MCF 10A (cell line): ENCODE results near the gene PPFIA2. TPM values are rescaled to one million over a fixed set of nuclear protein-coding genes. Genes with fewer than 3 reads are reported as not detected.

Experiments used
- Bru-seq: library from RNA; stranded (reverse); fragments of 400-500 nt; gene quantifications from one replicate; lab custom pipeline; 2021; lab: Mats Ljungman, UMichigan
- BruChase-seq, 2 experiments: library from RNA; stranded (reverse); fragments of 400-500 nt; gene quantifications; one replicate each; lab custom pipeline; 2021; lab: Mats Ljungman, UMichigan
- BruUV-seq: library from RNA; stranded (reverse); fragments of 400-500 nt; replicated peaks from 2 replicates; lab custom pipeline; 2021; lab: Mats Ljungman, UMichigan
- CTCF ChIA-PET: fragments of 300-600 bp; sonication (Branson Sonifier 250); formaldehyde crosslinking; extraction: SDS; loops from one replicate; lab custom pipeline; 2021; ENCODE audit warnings: antibody characterized with exemption, inconsistent platforms; lab: Yijun Ruan, JAX
- POLR2A ChIA-PET: fragments of 300-600, 350-650 bp; sonication (Branson Sonifier 250); formaldehyde crosslinking; extraction: SDS; loops from one replicate; lab custom pipeline; 2020; ENCODE audit warnings: antibody characterized with exemption, inconsistent platforms; lab: Yijun Ruan, JAX
- DNase-seq: peaks from one replicate; pipeline ENCODE4 v3.0.0-alpha.2; 2018; ENCODE audit not compliant: unreplicated experiment
- H3K27ac Mint-ChIP-seq: one replicate; pipeline ENCODE4 v1.8.0; 2022; ENCODE audit warnings: mild to moderate bottlenecking, low read depth, mixed read lengths; ENCODE audit not compliant: unreplicated experiment
- H3K27me3 Mint-ChIP-seq: one replicate; pipeline ENCODE4 v1.8.0; 2022; ENCODE audit warnings: mixed read lengths; ENCODE audit not compliant: insufficient read depth, unreplicated experiment
- H3K36me3 Mint-ChIP-seq: one replicate; pipeline ENCODE4 v1.8.0; 2022; ENCODE audit warnings: mild to moderate bottlenecking, moderate library complexity, mixed read lengths; ENCODE audit not compliant: insufficient read depth, unreplicated experiment
- H3K4me1 Mint-ChIP-seq: one replicate; pipeline ENCODE4 v1.8.0; 2022; ENCODE audit warnings: mixed read lengths; ENCODE audit not compliant: insufficient read depth, unreplicated experiment
- H3K4me3 Mint-ChIP-seq: one replicate; pipeline ENCODE4 v1.8.0; 2022; ENCODE audit warnings: mild to moderate bottlenecking, moderate library complexity, mixed read lengths; ENCODE audit not compliant: unreplicated experiment
- H3K9me3 Mint-ChIP-seq: one replicate; pipeline ENCODE4 v1.8.0; 2022; ENCODE audit warnings: mixed read lengths; ENCODE audit not compliant: unreplicated experiment
- intact Hi-C: fragments of 100-400 bp; cut with micrococcal nuclease; formaldehyde crosslinking; loops from 2 replicates; pipeline ENCODE4 v1.14.1; 2022
- long read RNA-seq: library from polyadenylated mRNA; stranded (forward); transcript quantifications from one replicate; pipeline ENCODE4 v2.0.0, GENCODE V29; 2022
- total RNA-seq: library from RNA; stranded (reverse); gene quantifications from 2 replicates; pipeline ENCODE4 v1.2.3, GENCODE V29; 2022
- TF ChIP-seq, protein P1 (sequence below): fragments of 200-600 bp; IDR thresholded peaks from one replicate; pipeline ENCODE4 v1.8.0; 2022; ENCODE audit warnings: antibody characterized with exemption, mild to moderate bottlenecking; ENCODE audit not compliant: unreplicated experiment

PPFIA2 gene
- 1.6 and 2.2 TPM in 2 replicates for total RNA-seq
- Bru-seq, nascent RNA: percentile 24 among the genes with signal in this experiment
- percentile 16 among the genes with signal in this experiment for BruChase-seq, experiment 1, labeled RNA remaining after a 6-hour chase
- BruChase-seq, experiment 2, labeled RNA remaining after a 2-hour chase: percentile 22 among the genes with signal in this experiment
- long read RNA-seq: 0 reads

DNA sequence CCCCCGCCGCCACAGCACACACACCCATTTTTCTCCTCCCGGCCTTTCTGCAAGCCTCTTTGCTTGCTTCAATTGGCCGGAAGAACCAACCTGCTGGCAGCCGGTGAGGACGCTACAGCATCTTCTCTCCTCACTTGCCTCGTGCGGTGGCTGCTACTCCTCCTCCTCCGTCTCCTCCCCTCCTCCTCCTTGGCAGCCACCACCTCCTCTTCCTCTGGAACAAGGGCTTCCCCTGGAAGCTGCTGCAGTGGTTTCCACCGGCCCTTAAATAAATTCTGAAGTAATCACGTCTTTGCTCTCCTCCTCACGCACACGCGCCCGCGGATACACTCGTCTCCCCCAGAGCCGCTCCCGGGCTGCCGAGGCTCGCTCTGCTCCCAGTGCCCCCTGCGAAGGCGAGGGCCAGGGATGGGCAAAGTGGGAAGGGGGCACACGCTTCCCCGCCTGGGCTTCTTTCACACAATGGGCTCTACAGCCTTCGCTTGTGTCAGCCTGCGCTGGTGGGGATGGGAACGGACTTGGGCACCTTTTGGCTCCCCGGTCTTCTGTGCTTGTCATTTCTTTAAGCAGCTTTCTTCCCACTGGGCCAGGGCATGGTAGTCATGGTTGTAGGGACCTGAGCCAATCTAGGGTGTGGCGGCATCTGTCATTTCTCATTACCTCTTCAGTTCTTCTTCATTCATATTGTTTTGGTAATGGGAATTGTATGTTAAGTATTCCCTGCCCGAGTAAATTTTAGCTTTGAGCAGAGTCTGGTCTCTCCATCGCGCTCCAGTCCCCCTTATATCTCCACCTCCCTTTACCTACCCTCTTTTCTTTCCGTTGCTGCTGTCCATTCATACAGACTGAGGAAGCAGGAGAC is at the start of gene PPFIA2:
PPFIA2 (minus strand) TSS at position 161 of the 862 bp plus-strand sequence.
- peaks cover 7% of the 10 kb centered on the region for H3K4me1 Mint-ChIP-seq
- ChIA-PET POLR2A (no interaction called here), CTCF (interaction anchor here (0.7 to 0.8 kb wide), 2 partner anchors 16 to 594 kb away, joined by 3 to 5 read pairs; no protein-coding TSS in a partner anchor)
- no peaks in the 10 kb centered on the region for H3K36me3 Mint-ChIP-seq
- intact Hi-C loops: no loop called here
- peak; percentile 56 for DNase-seq
- no peak within 1 kb of the TSS for H3K27ac Mint-ChIP-seq
- TF ChIP-seq, protein P1, sequence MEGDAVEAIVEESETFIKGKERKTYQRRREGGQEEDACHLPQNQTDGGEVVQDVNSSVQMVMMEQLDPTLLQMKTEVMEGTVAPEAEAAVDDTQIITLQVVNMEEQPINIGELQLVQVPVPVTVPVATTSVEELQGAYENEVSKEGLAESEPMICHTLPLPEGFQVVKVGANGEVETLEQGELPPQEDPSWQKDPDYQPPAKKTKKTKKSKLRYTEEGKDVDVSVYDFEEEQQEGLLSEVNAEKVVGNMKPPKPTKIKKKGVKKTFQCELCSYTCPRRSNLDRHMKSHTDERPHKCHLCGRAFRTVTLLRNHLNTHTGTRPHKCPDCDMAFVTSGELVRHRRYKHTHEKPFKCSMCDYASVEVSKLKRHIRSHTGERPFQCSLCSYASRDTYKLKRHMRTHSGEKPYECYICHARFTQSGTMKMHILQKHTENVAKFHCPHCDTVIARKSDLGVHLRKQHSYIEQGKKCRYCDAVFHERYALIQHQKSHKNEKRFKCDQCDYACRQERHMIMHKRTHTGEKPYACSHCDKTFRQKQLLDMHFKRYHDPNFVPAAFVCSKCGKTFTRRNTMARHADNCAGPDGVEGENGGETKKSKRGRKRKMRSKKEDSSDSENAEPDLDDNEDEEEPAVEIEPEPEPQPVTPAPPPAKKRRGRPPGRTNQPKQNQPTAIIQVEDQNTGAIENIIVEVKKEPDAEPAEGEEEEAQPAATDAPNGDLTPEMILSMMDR: no peak
- H3K4me3 Mint-ChIP-seq: peak within 1 kb of the TSS; percentile 74
- H3K9me3 Mint-ChIP-seq: no peaks in the 10 kb centered on the region
- peaks cover 18% of the 10 kb centered on the region for H3K27me3 Mint-ChIP-seq
- no TSS peak for BruUV-seq

DNA sequence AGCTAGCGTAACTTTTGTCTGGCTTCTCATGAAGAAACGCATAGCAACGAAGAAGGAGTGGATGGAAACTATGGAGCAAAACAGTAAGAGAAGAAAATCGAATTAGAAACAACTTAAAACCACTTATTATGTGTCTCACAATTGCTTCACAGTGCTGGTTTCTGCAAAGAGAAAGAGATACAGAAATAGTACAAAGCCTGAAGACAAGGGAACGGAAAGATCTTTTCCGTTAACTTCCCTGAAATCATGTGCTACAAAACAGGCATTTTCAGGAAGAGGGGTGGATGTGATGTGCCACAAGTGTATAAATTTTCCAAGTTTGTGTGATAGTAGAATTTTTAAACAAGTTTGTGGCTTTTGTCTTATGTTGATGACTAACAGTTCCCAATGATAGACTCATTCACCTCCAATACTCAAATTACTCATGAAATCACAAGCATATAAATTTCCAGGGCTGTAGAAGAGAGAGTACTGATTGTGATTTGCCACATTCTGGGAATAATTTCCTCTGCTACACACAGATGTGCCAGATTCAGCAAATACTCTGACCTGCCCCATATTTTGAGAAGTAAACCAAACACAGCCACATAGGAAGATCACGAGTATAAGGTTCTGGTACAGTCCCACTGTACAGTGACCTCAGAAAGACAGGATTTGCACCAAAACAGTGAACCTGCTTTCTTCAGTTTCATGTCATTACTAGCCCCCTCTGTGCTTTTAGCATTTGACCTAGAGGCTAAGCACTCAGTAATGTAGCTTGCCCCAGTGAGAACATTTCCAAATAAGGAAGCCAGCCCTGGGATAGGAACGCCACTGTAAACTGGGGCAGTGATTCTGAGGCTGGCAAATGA is 41.4 kb upstream of the PPFIA2 start:
- POLR2A ChIA-PET: no interaction called here
- BruUV-seq: no TSS peak

DNA sequence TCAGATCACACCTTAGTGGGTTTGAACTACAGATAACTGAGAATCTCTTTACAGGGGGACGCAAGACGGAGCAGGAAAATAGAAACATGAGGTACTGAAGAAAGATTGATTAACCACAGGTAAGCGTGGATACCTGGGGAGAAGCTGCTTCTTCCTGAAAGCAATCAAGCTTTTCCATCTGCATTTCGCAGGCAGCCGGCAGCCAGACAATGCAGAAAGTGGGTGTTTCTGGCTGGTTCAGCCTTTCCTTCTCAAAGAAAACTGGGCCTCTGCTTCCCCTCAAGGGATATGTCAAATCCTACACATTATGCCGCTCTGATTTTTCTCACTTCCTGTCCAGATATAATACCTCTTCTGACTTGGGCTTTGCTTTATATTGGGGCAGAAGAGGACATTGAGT is 39.1 kb upstream of the PPFIA2 start:
- TF ChIP-seq, protein P1: no peak
- H3K9me3 Mint-ChIP-seq: no peaks in the 10 kb centered on the region
- intact Hi-C loops: loop anchor here (5.0 kb wide), 1 partner anchor 559 kb away; the partner anchor contains the start of genes CCDC59 and METTL25

More for the DNA sequence above, 41.4 kb upstream of the PPFIA2 start:
- Mint-ChIP-seq H3K27ac (no peak overlapping the region), H3K27me3 (peaks cover 31% of the 10 kb centered on the region), H3K9me3 (no peaks in the 10 kb centered on the region), H3K4me1 (no peaks in the 10 kb centered on the region), H3K4me3 (no peak overlapping the region), H3K36me3 (no peaks in the 10 kb centered on the region)
- TF ChIP-seq, protein P1: no peak
- CTCF ChIA-PET: interaction anchor here (0.7 kb wide), 2 partner anchors 23 to 96 kb away, joined by 3 read pairs; no protein-coding TSS in a partner anchor
- no peak for DNase-seq
- intact Hi-C loops: no loop called here

More for the DNA sequence above, 39.1 kb upstream of the PPFIA2 start:
- peaks cover 40% of the 10 kb centered on the region for H3K27me3 Mint-ChIP-seq
- CTCF ChIA-PET: interaction anchor here (0.6 to 1.1 kb wide), 2 partner anchors 18 to 154 kb away, joined by 4 to 5 read pairs; no protein-coding TSS in a partner anchor
- no TSS peak for BruUV-seq
- H3K36me3 Mint-ChIP-seq: no peaks in the 10 kb centered on the region
- H3K4me3 Mint-ChIP-seq: no peak overlapping the region
- DNase-seq: no peak
- no peak overlapping the region for H3K27ac Mint-ChIP-seq
- POLR2A ChIA-PET: no interaction called here
- H3K4me1 Mint-ChIP-seq: no peaks in the 10 kb centered on the region
